ENCODE measurements around the gene KIF17. TPM values are rescaled to one million over a fixed set of nuclear protein-coding genes. Genes with fewer than 3 reads are reported as not detected.

KIF17 gene
- total RNA-seq: 1.0 and 1.8 TPM in 2 replicates

GRCh38 chr1:20717452-20718342, at the start of gene KIF17:
KIF17 (minus strand) TSS chr1:20718007; CDS start chr1:20717706, 301 bp downstream.

GRCh38 chr1:20732588-20733359, 15.0 kb upstream of the KIF17 start, which contains the start of gene SH2D5:
SH2D5 (minus strand) TSS chr1:20732703; CDS start chr1:20728044, 4,659 bp downstream.

GRCh38 chr1:20661207-20662109, 56.3 kb downstream of the KIF17 start, which contains the start of gene DDOST:
DDOST (minus strand) TSS chr1:20661369; CDS start chr1:20661350, 19 bp downstream.

GRCh38 chr1:20633190-20634064, 84.4 kb downstream of the KIF17 start, which contains the start of gene PINK1:
PINK1 (plus strand) TSS chr1:20633458; CDS start chr1:20633549, 91 bp downstream.

Other genes starting within 250 kb of the KIF17 start
- gene CAMK2N1, start 231.8 kb downstream of the KIF17 start, total RNA-seq: 18.7 and 28.6 TPM in 2 replicates
- gene MUL1, start 209.9 kb downstream of the KIF17 start, total RNA-seq: 22.7 and 24.1 TPM in 2 replicates
- gene FAM43B, start 165.4 kb downstream of the KIF17 start, total RNA-seq: under 0.01 and 0.15 TPM in 2 replicates
- gene CDA, start 128.9 kb downstream of the KIF17 start, total RNA-seq: 4.2 and 6.5 TPM in 2 replicates
- gene PINK1, start 84.5 kb downstream of the KIF17 start, total RNA-seq: 46.4 and 48.2 TPM in 2 replicates
- 303 and 316 TPM in 2 replicates for gene DDOST, start 56.6 kb downstream of the KIF17 start, total RNA-seq
- gene SH2D5, start 14.7 kb upstream of the KIF17 start, total RNA-seq: 5.2 and 5.5 TPM in 2 replicates
- gene HP1BP3, start 69.3 kb upstream of the KIF17 start, total RNA-seq: 104 and 144 TPM in 2 replicates

Measured in bronchus fibroblast of lung (primary cell).